Hypothalamus (tissue), 51 donors: ENCODE results near the gene WDR46.

Experiments
- DNase-seq, 51 donors: peaks; one replicate each; lab custom pipeline; 2025; lab: John Stamatoyannopoulos, UW

The WDR46 gene

GRCh38 chr6:33313709-33314514 lies 24.9 kb upstream of the WDR46 start, which contains the start of gene TAPBP:
TAPBP (minus strand) TSS chr6:33314078; CDS start chr6:33314041, 37 bp downstream.
- DNase-seq: peak in 42 of 51 donors; percentile 21 to 84 (median 51)

GRCh38 chr6:33313105-33313708 lies 24.2 kb upstream of the WDR46 start:
- peak in 31 of 51 donors; percentile 23 to 64 (median 48) for DNase-seq

DNA sequence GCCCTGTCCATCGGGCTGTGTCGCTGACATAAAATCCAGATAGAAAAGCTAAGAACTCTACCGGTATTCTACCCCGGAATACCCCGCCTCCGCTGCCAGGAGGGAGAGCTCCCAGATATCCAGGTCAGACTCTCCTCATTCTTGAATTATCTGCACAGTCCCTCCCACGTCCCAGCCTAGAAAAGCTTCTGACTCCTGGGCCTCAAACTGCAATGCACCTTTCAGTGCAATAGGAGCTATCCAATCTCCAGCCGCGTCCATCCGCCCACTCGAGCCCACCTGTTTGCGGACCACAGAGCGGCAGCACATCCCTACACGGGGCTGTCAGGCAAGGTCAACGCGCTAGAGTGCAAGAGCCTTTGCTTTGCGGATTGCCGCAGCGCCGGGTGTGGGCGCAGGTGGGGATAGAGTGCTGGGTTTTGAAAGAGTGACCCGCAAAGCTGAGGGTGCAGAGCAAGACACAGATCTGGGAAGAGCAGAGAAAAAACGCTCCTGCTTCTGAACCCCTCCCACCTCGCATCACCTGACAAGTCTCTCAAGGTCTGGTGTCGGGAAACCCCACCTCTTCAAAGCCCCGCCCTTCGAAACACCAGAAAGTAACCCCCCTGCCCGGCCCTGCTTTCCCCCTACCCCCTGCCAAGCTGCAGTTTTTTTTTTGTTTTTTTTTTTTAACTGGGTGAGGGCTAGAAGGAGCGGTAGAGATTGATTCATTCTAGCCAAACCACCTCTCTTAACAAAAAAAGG lies 23.5 kb upstream of the WDR46 start:
- DNase-seq: peak in 35 of 51 donors; percentile 13 to 81 (median 47)

DNA sequence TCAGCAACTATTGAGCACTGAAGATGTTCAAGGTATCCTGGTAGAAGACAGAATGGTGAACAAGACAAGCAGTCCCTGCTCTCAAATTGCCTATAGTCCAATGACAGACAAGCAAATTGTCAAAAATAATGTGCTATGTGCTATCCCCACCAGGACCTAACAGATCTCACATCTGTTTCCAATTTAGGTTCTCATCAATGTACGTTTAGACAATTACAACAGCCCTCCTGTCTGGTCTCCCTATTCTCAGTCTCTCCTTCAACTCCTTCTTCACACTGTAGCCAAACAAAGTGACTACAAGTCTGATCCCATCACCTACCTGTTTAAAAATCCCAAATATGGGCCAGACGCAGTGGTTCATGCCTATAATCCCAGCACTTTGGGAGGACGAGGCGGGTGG lies 17.3 kb upstream of the WDR46 start:
- no peak for DNase-seq

DNA sequence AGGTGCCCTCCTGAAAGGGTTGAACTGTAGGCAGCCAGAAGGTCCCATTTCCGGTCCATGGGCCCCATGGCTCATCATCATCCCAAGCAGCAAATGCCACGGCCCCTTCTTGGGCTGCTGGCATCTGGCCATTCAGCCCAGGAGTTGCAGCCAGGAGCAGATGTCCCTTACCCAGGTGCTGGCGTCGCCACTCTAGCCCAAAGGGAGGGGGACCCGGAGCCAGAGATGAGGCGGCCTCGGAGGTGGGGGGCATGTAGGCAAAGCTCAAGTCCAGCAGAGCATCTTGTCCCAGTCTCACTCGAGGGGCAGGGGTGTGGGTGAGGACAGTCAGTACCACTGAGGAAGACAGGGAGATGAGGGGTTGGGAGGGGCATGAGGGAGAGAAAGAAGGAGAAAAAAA lies 16.0 kb upstream of the WDR46 start:
- no peak for DNase-seq

DNA sequence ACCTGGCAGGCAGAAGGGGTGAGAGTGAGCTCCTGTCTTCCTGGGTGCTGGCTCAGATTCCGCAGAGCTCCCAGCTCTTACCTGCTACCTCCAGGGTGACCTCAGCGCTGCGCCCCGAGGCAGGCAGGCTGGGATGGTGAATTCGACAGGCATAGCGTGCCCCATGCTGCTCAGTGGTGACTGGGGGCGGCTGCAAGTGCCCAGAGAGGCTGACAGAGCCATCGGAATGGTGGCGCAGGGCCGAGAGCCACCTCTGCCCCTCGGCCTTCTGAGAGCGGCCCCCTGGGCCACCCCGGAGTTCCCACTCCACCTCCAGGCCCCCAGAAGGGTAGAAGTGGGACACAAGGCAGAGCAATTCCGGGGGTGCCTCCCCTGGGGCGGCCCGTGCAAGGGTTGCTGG lies 15.2 kb upstream of the WDR46 start:
- DNase-seq: no peak

DNA sequence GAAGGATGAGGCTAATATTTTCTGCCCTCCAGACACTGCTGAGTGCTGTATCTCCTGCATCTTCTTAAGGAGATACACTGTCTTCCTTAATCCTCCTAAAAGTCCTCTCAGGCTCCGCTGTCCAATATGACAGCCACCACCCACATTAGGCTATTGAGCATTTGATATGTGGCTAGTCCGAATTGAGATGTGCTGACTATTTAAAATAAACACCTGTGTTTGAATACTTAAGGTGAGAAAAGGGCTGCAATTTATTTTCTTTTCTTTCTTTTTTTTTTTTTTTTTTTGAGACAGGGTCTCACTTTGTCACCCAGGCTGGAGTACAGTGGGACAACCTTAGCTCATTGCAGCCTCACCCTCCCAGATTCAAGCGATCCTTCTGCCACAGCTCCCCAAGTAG lies 12.8 kb upstream of the WDR46 start:
- no peak for DNase-seq

DNA sequence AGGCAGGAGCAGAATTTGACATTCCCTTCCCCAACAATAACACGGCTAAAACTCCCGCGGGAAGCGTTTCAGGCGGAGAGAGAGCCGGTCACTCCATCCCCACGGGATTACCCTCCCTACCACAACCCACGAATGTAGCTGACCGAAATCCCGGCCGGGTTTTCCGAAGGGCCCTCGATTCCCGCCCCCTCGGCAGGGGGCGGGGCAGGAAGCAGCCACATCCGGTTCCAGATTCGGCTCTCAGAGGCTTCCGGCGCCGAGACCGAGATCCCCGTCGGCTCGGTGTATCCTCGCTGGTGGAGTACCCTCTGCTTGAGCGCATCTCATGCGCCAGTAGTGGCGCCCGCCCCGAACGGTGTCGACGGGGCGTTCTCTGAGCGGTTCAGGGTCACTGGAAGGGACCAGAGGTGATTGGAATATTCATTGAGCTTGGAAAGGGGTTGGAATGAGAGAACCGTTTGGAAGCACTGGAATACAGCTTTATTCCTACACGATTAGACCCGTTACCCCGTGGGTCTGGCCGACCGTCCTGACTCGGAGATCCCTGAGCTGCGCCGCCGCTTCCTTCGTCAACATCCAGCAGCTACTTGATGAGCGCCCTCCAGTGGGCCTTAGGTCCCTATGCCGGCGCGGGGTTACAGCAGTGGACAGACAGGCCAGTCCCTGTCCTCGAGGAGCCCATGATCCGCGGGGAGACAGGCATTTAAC lies 10.4 kb upstream of the WDR46 start:
- peak; percentile 49 to 94 (median 82) for DNase-seq

GRCh38 chr6:33298773-33299236 lies 9.8 kb upstream of the WDR46 start, which contains the start of gene RGL2:
RGL2 (minus strand) TSS chr6:33298942; CDS start chr6:33298610, 332 bp downstream.
- DNase-seq: peak in 49 of 51 donors; percentile 39 to 93 (median 78)

DNA sequence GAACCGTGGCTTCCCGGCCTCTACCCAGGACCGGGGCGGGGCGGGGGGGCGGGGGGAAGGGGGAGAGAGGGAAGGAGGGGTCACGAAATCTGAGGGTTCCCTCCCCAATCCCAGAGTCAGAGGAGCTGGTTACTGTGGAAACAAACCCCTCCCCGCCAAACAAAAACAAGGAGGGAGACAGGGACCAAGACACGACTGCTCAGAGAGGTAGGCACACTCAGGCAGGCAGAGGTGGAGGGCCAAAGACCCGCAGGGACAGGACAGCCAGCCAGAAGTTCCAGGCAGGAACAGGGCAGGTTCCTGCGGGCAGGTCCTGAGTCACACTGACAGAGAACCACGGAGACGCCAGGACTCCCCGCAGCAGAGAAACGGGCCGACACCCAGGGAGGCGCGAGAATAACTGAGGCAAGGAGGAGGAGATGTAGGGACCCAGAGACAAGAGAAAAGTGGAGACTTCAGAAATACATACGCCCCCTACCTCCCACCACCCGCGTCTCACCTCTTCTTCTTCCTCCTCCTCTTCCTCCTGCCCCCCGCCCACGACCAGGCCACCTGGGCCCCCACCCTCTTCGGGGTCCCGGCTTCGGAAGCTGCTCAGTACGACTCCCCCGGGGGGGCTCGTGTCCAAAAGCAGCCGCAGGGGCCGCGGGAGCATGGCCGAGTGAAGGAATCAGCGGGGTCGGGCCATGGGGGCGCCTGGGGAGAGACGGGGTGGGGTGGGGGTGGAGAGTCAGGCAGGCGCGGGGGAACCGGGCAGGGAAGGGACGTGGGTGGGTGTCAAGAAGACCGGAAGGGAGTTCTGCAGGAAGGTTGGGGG lies 9.1 kb upstream of the WDR46 start:
- DNase-seq: peak in 32 of 51 donors; percentile 20 to 65 (median 36)

GRCh38 chr6:33297406-33297955 lies 8.4 kb upstream of the WDR46 start:
- DNase-seq: peak in 11 of 51 donors; percentile 19 to 64 (median 28)

GRCh38 chr6:33296797-33297405 lies 7.9 kb upstream of the WDR46 start:
- no peak for DNase-seq

GRCh38 chr6:33295621-33296369 lies 6.8 kb upstream of the WDR46 start:
- no peak for DNase-seq

- no peak for DNase-seq
These were observed 5.2 kb upstream of the WDR46 start for GRCh38 chr6:33294086-33294823.

DNA sequence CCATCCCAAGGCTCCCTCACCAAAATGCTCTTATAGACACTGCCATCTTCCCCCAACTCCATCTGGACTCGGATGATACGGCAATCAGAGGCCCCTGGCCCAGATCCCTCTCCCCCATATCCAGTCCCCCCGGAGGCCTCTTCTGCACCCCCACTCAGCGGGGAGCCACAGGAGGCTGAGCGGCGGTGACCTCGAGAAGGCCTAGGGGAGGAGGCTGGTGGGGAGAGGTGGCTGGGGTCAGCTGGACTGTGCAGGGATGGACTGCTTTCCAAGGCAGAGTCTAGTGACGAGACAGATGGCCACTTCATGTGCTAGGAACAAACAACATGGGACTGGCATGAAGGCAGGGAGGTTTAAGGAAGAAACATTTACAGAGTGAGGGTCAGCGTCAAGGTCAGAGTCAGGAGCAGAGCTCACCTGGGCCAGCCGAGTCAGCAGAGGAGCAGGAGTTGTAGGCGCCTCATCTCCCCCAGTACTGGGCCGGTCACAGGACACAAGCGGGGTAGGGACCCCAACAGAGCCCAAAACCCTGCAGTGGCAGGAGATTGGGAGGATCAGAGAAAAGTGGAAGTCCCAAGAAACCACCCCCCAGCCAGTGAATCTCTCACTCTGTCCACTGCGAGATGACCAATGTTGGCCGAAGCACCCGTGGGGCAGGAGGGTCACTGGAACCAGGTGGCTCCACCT lies 4.1 kb upstream of the WDR46 start:
- DNase-seq: no peak

DNA sequence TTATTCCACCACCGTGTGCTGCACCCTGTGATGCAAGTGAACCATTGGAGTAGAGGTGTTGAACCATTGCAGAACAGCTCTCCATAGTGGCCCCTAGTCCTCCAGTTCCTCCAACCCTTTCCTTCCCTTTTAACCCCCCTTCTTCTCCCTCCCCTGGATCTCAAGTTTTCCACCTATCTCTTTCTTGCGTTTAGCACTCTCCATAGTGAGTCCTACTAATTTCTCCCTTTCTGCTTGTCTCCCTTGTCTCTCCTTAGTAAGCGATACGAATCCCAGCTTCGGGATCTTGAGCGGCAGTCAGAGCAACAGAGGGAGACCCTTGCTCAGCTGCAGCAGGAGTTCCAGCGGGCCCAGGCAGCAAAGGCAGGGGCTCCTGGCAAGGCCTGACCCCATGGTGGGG lies 1.4 kb upstream of the WDR46 start:
- DNase-seq: no peak
